Measurements from ENCODE around the gene IL20.

GRCh38 chr1:206824331-206824730 is 41.1 kb upstream of the IL20 start:
- no peak for TF ChIP-seq EZH2phosphoT487 (IDR thresholded peaks at IDR 0.05; ENCODE audit: insufficient read depth, low read depth)
- no peak for TF ChIP-seq EZH2 (IDR thresholded peaks at IDR 0.05; ENCODE audit: insufficient read depth, poor library complexity, severe bottlenecking)
